Glutamatergic neuron (in vitro differentiated cells): ENCODE measurements around the gene GJA5. TPM values are rescaled to one million over a fixed set of nuclear protein-coding genes. Genes with fewer than 3 reads are reported as not detected.

ENCODE experiments used
- DNase-seq: peaks from one replicate; pipeline ENCODE4 v3.0.0; 2022
- H3K27ac Mint-ChIP-seq: one replicate; pipeline ENCODE4 v1.8.0; 2020; ENCODE audit warnings: mild to moderate bottlenecking, mixed read lengths, inconsistent platforms; ENCODE audit not compliant: unreplicated experiment
- H3K27me3 Mint-ChIP-seq: one replicate; pipeline ENCODE4 v1.8.0; 2020; ENCODE audit warnings: mild to moderate bottlenecking, moderate library complexity, mixed read lengths, inconsistent platforms; ENCODE audit not compliant: unreplicated experiment
- H3K36me3 Mint-ChIP-seq: one replicate; pipeline ENCODE4 v1.8.0; 2020; ENCODE audit warnings: mild to moderate bottlenecking, mixed read lengths, inconsistent platforms; ENCODE audit not compliant: unreplicated experiment
- H3K4me1 Mint-ChIP-seq: one replicate; pipeline ENCODE4 v1.8.0; 2020; ENCODE audit warnings: mild to moderate bottlenecking, low read depth, mixed read lengths, inconsistent platforms; ENCODE audit not compliant: unreplicated experiment
- H3K4me3 Mint-ChIP-seq: one replicate; pipeline ENCODE4 v1.8.0; 2020; ENCODE audit warnings: mild to moderate bottlenecking, mixed read lengths, inconsistent platforms; ENCODE audit not compliant: unreplicated experiment
- H3K9me3 Mint-ChIP-seq: one replicate; pipeline ENCODE4 v1.8.0; 2020; ENCODE audit warnings: mild to moderate bottlenecking, moderate library complexity, mixed read lengths, inconsistent platforms; ENCODE audit not compliant: unreplicated experiment
- total RNA-seq: library from RNA; stranded (reverse); fragmentation: NEBNext Ultra II Directional; extraction: Animal tissue kit (Norgen Biotek cat#: 25700); gene quantifications from one replicate; pipeline ENCODE4 v1.2.1, GENCODE V29; 2021; ENCODE audit not compliant: unreplicated experiment
- TF ChIP-seq, protein P1 (sequence below): fragments of 200-600 bp; sonication (generic); IDR thresholded peaks from one replicate; pipeline ENCODE4 v1.5.0; 2021; ENCODE audit not compliant: partially characterized antibody, unreplicated experiment

Gene GJA5
- total RNA-seq, 1 donor from 2014 or later, result not detected

DNA sequence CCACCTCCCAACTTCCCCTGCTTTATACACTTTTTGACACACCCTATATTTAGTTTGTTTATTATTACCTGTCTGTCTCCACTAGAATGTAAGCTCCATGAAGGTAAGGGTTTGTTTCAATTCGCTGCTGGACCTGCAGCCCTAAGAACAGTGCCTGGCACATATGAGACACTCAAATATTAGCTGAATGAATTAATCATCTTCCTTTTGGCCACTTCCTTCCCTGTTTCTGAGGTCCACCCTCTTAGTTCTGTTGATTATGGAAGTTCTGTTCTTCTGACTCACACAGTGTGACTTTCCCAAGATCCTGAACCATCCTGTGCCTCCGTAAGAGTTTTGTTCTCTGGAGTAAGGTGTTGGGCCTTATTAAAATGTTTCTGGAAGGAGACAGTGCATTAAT is 40.4 kb upstream of the GJA5 start:
- no peak overlapping the region for H3K4me3 Mint-ChIP-seq
- no peak overlapping the region for H3K27ac Mint-ChIP-seq
- TF ChIP-seq, protein P1, sequence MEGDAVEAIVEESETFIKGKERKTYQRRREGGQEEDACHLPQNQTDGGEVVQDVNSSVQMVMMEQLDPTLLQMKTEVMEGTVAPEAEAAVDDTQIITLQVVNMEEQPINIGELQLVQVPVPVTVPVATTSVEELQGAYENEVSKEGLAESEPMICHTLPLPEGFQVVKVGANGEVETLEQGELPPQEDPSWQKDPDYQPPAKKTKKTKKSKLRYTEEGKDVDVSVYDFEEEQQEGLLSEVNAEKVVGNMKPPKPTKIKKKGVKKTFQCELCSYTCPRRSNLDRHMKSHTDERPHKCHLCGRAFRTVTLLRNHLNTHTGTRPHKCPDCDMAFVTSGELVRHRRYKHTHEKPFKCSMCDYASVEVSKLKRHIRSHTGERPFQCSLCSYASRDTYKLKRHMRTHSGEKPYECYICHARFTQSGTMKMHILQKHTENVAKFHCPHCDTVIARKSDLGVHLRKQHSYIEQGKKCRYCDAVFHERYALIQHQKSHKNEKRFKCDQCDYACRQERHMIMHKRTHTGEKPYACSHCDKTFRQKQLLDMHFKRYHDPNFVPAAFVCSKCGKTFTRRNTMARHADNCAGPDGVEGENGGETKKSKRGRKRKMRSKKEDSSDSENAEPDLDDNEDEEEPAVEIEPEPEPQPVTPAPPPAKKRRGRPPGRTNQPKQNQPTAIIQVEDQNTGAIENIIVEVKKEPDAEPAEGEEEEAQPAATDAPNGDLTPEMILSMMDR, result no peak
- H3K4me1 Mint-ChIP-seq, result no peaks in the 10 kb centered on the region
- peaks cover 1% of the 10 kb centered on the region for H3K27me3 Mint-ChIP-seq
- no peaks in the 10 kb centered on the region for H3K36me3 Mint-ChIP-seq
- DNase-seq, result no peak
- H3K9me3 Mint-ChIP-seq, result peaks cover 2% of the 10 kb centered on the region

DNA sequence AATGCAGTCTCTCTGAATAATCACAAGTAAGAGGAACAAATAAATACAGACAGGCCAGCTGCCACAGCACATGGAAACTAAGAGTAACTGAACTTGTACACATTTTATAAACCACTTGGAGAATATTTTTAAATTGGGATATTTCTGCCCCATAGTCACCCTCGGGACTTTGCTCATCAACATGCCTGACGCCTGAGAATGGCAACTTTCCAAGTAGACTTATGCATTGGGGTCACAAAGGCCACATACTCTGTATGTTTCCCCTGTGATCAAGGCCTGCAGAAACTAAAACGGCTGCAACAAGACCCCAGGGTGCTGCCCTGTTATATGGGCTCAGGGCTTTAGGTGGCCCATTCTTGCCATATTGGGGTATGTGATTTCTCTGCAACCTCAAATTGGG is 38.3 kb upstream of the GJA5 start:
- Mint-ChIP-seq H3K9me3 (no peaks in the 10 kb centered on the region), H3K27ac (no peak overlapping the region), H3K27me3 (peaks cover 1% of the 10 kb centered on the region), H3K4me1 (no peaks in the 10 kb centered on the region), H3K4me3 (no peak overlapping the region), H3K36me3 (no peaks in the 10 kb centered on the region)
- TF ChIP-seq, protein P1, result no peak
- DNase-seq, result no peak

DNA sequence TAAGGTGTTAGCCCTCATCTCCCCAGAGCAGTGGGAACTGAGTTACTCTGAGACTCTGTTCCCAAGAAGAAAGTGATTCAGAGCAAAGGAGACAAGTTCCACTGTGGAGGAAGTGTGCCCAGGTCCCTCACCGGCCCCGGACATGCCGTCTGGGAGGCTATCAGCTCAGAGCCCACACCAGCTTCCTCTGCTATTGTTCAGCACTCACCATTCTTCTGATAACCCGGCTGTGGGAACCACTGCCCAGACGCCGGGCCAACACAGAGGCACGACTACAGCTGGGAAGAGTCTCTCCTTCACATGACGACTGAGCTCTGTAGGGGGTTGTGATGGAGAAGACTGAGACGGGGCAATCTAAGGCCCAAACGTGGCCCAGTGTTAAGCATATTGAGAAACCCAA is 34.2 kb upstream of the GJA5 start:
- H3K27ac Mint-ChIP-seq, result no peak overlapping the region
- no peaks in the 10 kb centered on the region for H3K36me3 Mint-ChIP-seq
- no peaks in the 10 kb centered on the region for H3K4me1 Mint-ChIP-seq
- DNase-seq, result no peak
- no peaks in the 10 kb centered on the region for H3K9me3 Mint-ChIP-seq
- H3K27me3 Mint-ChIP-seq, result peaks cover 4% of the 10 kb centered on the region
- TF ChIP-seq, protein P1, result no peak
- no peak overlapping the region for H3K4me3 Mint-ChIP-seq

DNA sequence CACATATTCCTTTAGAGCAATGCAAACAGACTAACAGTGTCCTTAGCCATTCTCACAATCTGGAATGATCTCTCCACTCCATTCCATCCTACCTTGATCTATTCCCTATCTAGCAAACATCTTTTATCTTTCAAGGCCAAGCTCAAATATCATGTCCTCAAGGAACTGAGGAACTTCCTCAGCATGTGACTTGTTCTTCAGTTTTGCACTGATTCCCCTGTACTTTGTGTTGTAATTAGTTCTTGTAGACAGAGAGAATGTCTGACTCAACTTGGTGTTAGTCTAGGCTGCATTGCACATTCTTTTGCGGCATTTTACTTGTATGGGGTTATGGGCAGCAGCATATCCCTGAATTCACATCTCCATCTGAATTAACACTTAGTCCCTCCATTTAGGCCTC is 31.5 kb upstream of the GJA5 start:
- no peaks in the 10 kb centered on the region for H3K4me1 Mint-ChIP-seq
- peaks cover 1% of the 10 kb centered on the region for H3K9me3 Mint-ChIP-seq
- peaks cover 6% of the 10 kb centered on the region for H3K27me3 Mint-ChIP-seq
- no peak overlapping the region for H3K4me3 Mint-ChIP-seq
- DNase-seq, result no peak
- TF ChIP-seq, protein P1, result no peak
- H3K36me3 Mint-ChIP-seq, result no peaks in the 10 kb centered on the region
- H3K27ac Mint-ChIP-seq, result no peak overlapping the region

DNA sequence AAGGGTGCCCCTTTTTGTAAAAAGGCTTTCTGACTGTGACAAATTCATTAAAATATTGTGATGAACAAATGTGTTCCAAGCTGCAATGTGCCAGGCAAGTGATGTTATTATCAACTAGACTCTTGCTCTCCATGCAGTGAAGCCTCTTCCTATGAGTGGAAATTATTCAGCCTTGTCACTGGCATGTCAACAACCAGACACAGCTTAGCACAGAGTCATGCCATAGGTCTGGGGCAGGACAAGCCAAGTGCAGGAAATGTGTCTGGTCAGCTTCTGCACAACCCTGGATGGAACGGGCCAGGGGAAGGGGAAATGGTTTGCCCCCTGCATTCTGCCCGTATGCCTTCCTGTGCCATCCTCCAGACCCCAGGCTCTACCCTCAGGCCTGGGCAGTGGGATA is 27.4 kb upstream of the GJA5 start:
- Mint-ChIP-seq H3K27me3 (peaks cover 6% of the 10 kb centered on the region), H3K27ac (no peak overlapping the region), H3K4me3 (no peak overlapping the region), H3K4me1 (no peaks in the 10 kb centered on the region), H3K9me3 (peaks cover 1% of the 10 kb centered on the region), H3K36me3 (no peaks in the 10 kb centered on the region)
- DNase-seq, result no peak
- TF ChIP-seq, protein P1, result no peak
